GM21360 (cell line): Measurements from ENCODE around the gene SEC22B.
"Not testable (repeated sequence)": the region's sequence is repeated elsewhere in the genome, so short reads cannot be mapped to it uniquely, and the experiment has no call there.

Source experiments
- ATAC-seq: cut with Tn5 transposase; IDR thresholded peaks from one replicate; pipeline ENCODE4 v1.9.1; 2021; ENCODE audit warnings: mild to moderate bottlenecking, moderate library complexity; ENCODE audit not compliant: unreplicated experiment

Gene SEC22B

DNA sequence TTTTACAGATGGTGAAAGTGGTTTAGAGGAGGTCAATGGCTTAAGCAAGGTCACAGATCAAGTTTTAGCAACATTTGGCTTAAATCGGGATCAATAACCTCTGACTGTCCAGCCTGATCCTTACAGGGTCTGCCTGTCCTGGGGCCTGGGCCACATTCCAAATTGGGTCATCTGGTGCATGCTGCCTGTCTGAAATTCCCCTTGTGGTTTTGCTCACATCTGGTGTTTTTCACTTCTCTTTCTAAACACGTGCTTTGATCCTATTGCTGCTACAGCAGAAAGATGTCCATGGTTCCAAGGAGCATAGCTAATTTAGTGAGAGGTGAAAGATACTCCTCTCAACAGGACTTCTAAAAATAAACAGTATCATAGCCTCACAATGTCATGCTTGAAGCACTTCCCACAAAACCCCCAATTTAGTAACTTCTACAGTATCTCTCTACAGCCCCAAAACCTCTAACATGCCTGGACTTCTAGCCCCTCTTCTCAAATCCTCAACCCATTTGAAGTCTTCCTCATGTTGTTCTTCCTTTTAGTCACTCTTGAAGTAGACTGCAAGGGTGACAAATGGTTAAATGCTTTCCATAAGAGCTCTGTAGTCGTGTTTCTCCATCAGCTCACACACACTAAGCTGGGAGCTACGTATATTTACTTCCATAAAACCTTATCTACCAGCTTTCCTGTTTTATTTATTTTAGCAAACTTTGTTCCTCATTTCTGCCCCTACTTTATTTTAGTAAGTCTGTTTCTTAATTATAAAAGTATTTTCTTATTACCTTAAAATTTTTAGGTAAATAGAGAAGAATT is 58.7 kb downstream of the SEC22B start:
- peak; percentile 42 for ATAC-seq

DNA sequence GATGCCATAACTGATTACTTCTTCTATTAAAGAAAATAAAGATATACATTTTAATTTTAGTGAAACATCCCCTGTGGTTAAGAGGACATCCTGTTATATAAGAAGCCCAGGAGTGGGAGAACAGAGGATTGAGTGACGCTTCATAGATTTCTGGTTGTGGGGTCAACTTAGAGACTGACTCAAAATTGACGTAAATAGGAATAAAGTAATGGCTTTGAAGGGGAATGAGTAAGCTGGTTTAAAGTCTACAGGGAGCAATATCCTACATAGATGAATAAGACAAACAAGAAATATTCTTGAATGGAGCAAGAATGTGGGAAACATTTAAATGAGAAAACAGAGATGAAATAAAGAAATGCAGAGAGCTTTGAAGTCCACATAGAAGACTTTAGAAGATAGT is 60.2 kb downstream of the SEC22B start:
- ATAC-seq = not testable (repeated sequence)

DNA sequence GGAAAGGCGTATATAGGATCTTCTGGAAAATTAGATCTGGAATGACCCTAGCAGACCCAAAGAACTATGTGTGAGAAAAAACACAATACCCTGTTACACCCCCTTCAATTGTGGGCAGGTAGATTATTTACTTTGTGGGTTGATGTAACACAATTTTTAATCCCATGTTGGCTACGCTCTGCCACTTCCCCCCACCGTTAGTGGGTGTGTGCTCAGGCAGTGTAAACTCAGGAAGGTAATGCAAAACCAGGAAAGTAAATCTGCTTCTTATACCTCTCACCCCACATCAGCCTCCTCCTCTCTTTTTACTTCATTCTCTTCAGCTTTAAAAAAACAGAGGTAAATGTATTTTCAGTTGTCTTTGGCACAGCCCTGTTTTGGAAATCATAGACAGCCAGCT is 63.2 kb downstream of the SEC22B start:
- not testable (repeated sequence) for ATAC-seq

GRCh38 chr1:120112212-120112611 is 64.1 kb downstream of the SEC22B start:
- ATAC-seq = not testable (repeated sequence)

- ATAC-seq = not testable (repeated sequence)
Measured at GRCh38 chr1:120111771-120112170, 64.5 kb downstream of the SEC22B start.

- ATAC-seq = not testable (repeated sequence)
Measured at GRCh38 chr1:120111008-120111407, 65.3 kb downstream of the SEC22B start.

GRCh38 chr1:120109656-120110055 is 66.7 kb downstream of the SEC22B start:
- ATAC-seq = not testable (repeated sequence)

- ATAC-seq = not testable (repeated sequence)
Measured at GRCh38 chr1:120109180-120109579, 67.1 kb downstream of the SEC22B start.

- ATAC-seq = not testable (repeated sequence)
Measured at GRCh38 chr1:120105288-120105687, 71.0 kb downstream of the SEC22B start.

- not testable (repeated sequence) for ATAC-seq
Measured at GRCh38 chr1:120103768-120104167, 72.6 kb downstream of the SEC22B start.

DNA sequence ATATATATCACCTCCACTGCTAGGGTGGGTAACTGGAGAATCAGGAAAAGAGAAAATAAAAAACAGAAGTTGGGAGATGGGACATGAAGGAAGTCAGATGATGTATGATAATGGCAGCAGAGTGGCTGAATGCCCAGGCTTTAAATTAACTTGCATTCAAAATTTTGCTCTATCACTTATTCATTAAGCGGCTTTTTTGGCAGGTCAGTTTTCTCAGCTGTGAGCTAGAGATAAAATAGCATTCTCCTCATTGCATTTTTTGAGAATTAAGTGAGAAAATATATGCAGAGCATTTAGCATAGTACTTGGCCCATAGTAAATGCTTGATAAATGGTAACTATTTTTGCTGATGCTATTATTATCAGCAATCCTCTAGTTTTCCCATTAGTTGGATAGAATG is 74.7 kb downstream of the SEC22B start:
- not testable (repeated sequence) for ATAC-seq
